ENCODE data around the gene EPDR1.

GRCh38 chr7:37920305-37920848 lies at the start of gene EPDR1:
- peak; percentile 45 for TF ChIP-seq CTCF (conservative IDR thresholded peaks at IDR 0.05; ENCODE audit: low read depth, low read length)
- TF ChIP-seq EZH2 (IDR thresholded peaks at IDR 0.05; ENCODE audit: borderline replicate concordance, low read depth, low read length, poor library complexity, severe bottlenecking): no peak
